NCI-H2196 treated with DMSO at 0.1 percent for 48 hours (cell line): Measurements from ENCODE around the gene MOK.

ENCODE experiments used
- DNase-seq: peaks from one replicate; lab custom pipeline; 2025; ENCODE audit not compliant: unreplicated experiment; lab: John Stamatoyannopoulos, UW

Gene MOK

GRCh38 chr14:102208741-102209140 lies 96.2 kb downstream of the MOK start:
- DNase-seq = no peak

DNA sequence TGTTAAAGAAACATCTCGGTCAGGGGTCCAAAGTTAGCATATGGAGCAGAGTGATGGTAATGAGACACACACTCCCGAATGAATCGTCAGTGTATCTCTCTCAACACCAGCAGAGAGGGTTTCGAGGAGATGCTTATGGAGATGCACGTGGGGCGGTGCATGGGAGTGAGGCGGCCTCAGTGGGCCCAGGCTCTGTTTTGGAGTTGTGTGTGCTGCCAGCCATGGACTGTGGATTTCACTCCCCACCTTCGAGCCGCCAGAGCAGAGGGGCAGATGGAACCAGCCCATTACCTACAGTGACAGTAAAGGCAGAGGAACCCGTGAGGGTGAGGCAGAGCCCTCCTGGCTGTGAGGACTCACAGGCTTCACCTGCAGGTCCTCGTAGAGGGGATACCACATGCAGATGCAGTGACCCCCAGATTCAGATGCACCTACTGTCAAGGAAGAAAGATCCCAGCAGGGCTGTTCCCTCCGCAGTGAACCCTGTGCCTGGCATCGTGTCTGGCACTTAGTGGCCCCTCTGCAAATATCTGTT lies 97.1 kb downstream of the MOK start:
- DNase-seq = no peak

GRCh38 chr14:102206918-102207317 lies 98.0 kb downstream of the MOK start:
- no peak for DNase-seq

DNA sequence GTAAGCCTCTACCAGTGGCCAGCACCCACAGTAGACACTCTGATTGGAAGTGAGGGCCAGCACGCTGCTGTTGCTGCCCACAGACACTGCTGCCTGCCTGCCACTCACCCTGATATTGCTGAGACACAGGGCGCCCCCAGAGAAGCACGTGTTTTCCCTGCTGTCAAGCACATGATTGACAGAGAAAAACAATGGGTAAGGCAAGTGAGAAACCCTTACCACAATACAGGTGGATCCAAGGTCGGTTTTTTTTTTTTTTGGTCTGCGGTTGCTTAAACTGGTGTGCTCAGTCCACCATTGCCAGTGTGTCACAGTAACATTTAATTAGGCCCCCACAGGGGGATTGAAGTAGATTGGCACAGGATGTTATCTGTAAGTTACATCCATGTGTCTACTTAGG lies 99.4 kb downstream of the MOK start:
- DNase-seq = no peak

DNA sequence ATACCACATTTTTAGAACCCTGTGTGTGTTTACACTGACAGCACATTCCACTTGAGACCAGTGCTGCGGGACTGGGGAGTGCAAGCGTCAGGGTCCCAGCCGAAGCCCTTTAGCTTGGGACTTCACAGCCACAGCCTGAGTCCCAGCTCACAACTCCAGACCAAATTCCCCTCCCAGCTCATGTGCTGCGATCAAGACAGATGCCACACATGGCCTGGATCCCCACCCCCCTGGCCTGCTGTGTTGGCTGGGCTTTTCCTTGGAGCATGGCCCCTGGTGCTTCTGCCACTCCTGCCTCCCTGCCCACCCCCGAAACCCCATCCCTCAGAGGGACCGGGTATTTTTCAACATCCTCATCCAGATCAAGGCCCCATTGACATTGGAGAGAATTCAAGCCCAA lies 101.6 kb downstream of the MOK start:
- DNase-seq = no peak

DNA sequence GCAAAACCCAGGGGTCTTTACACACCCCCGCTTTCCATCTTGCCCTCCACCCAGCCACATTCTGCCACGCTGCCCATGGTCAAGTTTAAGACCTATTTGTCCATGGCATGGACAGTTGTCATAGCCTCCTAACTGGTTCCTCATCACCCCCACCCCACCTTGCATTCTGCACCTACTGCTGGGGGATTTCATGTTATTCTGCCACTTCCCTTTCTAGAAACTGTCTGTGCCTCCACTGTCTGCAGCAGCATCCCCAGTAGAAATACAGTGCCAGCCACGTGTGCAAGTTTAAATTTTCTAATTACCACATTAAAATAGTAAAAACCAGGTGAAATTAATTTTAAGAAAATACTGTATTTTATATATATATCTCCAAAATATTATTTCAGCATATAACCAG lies 102.0 kb downstream of the MOK start:
- no peak for DNase-seq

- no peak for DNase-seq
Observed at GRCh38 chr14:102201776-102202175, 103.2 kb downstream of the MOK start.

DNA sequence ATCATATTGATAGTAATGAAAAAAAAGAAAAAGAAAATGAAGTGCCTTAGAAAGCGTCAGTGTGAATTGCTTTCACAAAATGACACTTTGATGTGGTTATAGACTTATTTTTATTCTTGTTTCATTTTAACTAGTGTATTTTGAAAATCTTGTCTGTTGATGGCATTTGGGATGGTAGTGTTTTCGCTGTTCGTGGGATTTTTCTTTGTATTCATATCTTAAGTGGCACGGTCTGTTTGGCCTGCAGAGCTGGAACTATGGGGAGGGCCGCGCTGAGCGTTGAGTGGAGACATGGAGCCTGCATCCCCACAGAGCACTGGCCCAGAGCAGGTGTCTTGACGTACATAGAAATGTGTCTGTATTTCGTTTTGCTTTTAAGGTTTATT lies 103.6 kb downstream of the MOK start:
- DNase-seq = no peak

- DNase-seq = no peak
Observed at GRCh38 chr14:102200690-102201352, 104.1 kb downstream of the MOK start.

GRCh38 chr14:102197317-102197853 lies 107.6 kb downstream of the MOK start:
- DNase-seq = no peak

DNA sequence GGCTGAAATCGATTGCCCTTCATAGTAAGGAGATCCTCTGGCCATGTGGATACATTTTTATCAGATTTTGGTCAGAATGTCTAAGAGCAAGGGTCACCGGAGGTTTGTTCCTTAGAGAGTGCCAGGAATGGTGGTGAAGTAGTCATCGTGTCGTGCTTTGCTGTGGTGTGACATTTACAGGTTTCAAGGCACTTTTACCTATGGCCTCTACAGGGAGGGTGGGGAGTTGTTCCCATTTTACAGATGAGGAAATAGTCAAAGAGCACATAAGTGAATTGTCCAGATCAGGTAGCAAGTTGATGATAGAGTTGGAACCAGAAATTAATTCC lies 108.1 kb downstream of the MOK start:
- no peak for DNase-seq

DNA sequence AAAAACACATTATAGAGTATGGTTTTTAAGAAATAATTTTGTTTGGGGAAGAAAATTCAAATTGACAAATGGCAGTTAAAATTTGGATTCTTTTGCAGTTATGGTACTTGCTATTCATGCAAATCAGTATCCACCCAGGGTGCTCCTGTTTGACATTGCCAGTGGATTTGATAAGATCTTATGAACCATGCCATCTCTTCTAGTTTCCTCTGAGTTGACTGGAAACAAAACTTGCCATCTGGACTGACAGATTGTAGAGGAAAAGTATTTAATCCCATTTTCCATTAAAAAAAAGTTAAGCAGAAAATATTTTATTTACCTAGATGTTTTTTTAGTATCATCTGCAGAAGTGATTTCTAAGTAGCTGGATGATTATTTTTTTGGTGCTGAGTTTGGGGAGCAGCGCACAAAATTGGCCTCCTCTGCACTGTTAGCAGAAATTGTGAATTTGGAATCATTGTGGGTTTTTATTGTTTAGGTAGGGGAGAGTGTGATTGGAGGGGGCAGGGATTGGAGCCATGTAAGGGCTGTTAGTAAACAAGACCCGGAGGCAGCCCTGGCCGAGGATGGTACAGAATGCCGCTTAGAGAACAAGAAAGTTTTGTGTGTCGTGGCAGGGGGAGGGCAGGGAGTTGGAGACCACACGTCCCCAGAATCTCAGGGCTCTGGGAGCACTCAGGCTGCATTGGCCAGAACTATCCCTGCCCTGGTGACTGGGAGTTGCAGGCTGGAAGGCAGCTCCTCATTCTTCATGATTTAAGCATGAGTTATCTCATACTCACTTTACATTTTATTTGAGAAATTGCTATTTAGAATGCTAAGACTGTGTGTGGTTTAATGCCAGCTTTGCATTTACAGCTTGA lies 108.7 kb downstream of the MOK start:
- no peak for DNase-seq

DNA sequence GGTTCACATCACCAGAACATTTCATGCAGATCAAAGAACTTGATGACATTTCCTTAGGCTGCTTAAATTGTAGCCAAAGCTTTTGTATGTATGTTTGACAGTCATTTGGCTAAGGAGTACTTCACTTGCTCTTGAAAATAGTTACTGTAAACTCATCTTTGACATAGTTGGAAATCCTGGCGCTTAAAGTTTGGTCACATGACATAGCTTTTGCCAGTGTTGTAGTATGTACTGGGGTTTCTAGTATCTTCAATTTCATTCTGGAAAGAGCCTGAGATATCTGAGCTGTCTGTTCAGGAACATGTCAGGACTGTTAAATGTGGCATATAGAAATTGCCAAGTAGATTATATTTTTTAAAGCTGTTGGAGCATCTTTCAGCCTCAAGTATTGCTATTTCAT lies 109.5 kb downstream of the MOK start:
- DNase-seq = no peak

- no peak for DNase-seq
Observed at GRCh38 chr14:102194856-102195255, 110.1 kb downstream of the MOK start.

DNA sequence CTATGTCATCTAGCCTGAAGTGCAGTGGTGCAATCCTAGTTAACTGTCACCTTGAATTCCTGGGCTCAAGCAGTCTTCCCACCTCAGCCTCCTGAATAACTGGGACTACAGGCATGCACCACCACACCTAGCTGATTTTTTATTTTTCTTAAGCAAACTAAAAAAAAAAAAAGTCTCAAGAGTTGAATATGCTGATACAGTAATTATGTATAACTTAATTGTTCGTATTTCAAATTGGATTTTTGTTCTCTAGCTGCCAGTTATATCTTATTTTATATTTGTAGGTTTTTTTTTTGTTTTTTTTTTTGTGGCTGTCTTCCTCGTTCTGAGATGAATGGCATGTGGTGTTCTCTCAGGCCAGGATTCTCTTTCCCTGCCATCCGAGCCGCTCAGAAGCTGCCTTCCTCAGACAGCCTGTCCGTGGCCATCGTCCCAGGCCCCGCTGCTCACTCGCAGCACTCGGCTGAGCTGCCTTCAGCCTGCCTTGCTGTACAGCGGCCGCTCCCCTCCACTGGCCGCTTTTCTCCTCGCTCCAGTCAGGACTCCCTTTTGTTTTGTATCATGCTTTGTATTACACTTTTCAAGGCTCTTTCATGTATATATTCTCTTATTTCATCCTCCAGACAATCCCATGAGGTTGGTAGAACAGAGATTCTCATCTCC lies 112.0 kb downstream of the MOK start:
- DNase-seq = no peak

DNA sequence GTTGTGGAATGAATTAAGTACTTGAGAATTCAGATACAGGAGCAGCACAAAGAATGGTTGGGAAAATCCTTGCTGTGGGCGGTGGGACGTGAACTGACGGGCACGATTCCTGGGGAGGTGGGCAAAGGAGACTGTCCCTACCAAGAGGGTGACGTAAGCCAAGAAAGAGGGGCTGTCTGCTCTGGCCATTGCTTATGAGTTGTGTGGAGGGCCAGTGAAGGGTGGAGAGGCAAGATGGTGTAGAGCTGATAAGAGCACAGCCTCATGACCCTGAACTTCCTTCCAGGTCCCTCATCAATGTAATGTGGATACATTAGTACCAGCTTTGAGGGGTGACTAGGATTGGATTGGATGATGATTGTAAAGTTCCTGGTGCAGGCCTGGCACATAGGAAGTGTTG lies 115.1 kb downstream of the MOK start:
- no peak for DNase-seq

GRCh38 chr14:102188187-102188586 lies 116.8 kb downstream of the MOK start:
- DNase-seq = no peak

- no peak for DNase-seq
Observed at GRCh38 chr14:102187568-102188001, 117.4 kb downstream of the MOK start.

DNA sequence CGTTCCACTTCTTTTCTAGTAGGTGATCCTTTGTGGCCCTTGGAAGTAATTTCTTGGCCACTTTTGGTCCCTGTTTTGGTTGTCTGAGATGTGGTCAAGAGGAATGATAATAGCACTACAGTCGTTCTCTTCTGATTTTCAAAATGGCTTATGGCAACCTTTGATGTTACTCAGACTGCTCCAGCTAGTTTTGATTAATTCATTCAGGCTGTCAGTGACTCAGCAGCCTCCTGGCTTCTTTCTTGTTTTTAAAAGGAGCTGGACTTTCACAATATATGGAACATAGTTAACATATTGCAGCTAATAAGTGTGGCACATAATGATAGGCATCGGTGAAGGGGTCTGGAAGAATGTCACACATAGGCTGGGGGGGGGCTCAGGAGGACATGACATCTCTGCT lies 117.9 kb downstream of the MOK start:
- DNase-seq = no peak

DNA sequence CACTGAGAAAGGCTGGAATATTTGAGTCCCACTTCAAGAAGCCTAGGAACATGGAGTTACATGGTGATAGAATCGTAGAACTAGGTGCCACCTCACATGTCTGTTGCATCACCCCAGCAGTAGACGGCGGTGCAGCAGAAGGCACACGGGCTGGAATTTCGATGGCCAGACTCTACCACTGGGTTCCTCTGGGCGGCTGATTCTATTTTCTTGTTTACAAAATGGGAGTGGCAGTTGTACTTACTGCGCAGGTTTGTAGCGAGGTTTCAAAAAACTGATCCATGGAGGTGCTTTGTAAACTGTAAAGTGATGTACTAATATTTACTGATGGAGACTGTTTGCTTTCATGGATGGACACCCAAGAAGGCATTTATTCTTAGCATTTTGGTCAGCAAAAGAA lies 119.6 kb downstream of the MOK start:
- no peak for DNase-seq

DNA sequence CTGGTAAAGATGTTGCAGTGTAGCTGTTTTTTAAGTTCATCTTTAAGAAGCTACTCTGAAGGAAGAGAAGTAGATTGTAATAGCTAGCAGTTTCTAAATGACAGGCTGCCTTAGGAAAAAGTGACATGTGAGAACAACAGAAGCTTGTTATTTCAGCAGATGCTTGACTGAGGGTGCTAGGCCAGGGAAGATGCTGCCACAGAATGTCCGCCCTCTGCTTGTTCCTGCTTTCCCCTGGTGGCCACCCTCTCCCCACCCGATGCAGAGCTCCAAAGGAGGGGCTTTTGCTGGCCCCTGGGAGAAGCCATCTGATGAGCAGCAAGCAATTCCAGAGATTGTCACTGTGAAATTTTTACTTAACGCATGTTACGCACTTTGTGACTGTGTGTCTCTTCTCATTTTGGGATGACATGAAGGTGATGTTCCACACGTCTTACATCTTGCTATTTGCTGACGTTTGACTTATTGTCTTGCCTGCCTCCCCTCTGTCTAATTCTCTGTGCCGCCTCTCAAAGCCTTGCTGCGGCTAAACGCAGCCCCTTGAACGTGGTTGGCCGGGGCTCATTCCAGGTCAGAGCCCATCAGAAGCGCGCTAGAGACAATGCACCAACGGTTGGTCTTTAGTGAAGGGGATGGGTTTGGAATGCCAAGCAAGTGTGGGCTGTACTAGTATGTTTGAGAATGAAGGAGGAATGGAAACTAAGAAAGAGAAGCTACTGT lies 120.5 kb downstream of the MOK start:
- no peak for DNase-seq
